HG03520 (cell line): ENCODE measurements around the gene BTG2.
A peak's percentile ranks its signal among the peaks of the same experiment; 100 is the strongest.
"Not testable (repeated sequence)": the region's sequence is repeated elsewhere in the genome, so short reads cannot be mapped to it uniquely, and the experiment has no call there.

ENCODE experiments used
- ATAC-seq: cut with Tn5 transposase; IDR thresholded peaks from one replicate; pipeline ENCODE4 v1.9.1; 2021; ENCODE audit warnings: mild to moderate bottlenecking, moderate library complexity; ENCODE audit not compliant: unreplicated experiment

BTG2 gene, protein sequence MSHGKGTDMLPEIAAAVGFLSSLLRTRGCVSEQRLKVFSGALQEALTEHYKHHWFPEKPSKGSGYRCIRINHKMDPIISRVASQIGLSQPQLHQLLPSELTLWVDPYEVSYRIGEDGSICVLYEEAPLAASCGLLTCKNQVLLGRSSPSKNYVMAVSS

DNA sequence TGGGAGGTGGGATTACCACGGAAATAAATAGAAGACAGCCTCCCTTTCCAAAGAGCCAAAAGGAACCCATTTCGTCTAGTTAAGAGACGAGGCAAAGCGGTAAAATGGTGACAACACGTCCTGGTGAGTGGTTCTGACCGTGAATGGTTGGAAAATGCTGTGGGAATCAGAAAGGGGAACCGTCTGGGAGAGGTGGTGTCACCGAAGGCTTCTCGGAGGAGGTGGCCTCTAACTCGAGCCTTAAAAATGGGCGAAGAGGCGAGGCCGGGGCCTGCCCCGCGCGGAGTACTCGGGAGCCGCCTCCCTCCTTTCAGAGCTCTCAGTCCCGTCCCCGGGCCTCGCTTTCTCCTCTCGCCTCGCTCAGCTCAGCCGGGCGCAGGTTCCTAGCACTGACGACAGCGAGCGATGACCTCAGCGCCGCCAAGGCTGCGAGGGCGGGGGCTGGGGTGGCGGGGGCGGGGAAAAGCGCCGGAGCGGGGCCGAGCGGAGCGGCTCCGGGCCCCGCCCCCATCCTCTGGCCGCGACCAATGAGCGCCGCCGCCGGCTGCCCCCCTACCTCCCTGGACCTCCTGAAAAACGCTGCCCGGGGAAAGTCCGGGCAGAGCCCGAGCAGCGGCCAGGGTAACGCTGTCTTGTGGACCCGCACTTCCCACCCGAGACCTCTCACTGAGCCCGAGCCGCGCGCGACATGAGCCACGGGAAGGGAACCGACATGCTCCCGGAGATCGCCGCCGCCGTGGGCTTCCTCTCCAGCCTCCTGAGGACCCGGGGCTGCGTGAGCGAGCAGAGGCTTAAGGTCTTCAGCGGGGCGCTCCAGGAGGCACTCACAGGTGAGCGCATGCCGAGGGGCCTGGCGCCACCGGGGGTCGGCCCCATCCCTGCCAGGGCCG lies at the start of gene BTG2:
Gene BTG2 (plus strand): TSS at position 601 of the 890 bp plus-strand sequence. CDS start 88 bp downstream, at position 689.
- peak; percentile 56 for ATAC-seq

- ATAC-seq: not testable (repeated sequence)
These were observed 48.7 kb upstream of the BTG2 start for GRCh38 chr1:203256636-203257035.

DNA sequence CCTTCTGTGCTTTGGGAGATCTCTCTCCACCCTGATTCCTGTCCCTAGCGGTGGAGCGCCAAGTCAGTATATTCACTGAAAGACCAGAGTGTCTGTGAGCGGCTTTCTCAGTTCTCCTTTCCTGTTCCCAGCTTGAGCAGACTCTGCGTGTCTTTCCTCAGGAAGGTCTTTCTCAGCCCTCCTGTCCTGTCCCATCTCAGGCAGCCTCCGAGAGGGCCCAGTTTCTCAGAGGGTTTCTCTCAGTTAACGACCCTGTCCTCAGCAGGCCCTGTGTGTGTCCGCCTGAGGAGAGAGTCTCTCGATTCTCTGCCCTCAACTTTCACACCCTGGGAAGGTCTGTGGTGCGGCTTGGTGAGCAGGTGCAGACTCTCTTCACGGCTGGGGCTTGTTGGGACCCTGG lies 41.8 kb upstream of the BTG2 start:
- no peak for ATAC-seq

DNA sequence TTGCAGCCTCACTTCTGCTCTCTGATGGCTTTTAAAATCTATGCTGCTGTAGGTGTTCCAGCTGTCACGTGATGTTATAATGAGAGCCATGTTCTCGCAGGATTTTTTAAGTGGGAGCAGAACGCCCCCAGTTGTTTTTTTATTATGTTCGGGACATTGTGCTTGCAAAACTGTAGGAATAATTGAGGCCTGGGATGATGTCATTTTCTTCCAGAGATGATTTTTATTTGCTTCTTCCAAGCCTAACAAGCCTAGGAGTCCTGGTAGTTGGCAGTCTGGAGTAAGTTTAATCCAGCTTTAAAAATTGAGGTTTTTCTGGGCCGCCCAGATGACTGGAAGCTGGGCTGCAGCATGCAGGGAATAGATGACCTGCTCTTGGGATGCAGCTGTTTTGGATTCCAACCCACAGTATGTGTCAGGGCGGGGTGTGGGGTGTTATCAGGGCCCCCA lies 41.2 kb upstream of the BTG2 start:
- no peak for ATAC-seq

GRCh38 chr1:203265541-203265940 lies 39.8 kb upstream of the BTG2 start:
- no peak for ATAC-seq

DNA sequence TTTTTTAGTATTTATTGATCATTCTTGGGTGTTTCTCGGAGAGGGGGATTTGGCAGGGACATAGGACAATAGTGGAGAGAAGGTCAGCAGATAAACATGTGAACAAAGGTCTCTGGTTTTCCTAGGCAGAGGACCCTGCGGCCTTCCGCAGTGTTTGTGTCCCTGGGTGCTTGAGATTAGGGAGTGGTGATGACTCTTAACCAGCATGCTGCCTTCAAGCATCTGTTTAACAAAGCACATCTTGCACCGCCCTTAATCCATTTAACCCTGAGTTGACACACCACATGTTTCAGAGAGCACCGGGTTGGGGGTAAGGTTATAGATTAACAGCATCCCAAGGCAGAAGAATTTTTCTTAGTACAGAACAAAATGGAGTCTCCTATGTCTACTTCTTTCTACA lies 39.2 kb upstream of the BTG2 start:
- ATAC-seq: not testable (repeated sequence)

DNA sequence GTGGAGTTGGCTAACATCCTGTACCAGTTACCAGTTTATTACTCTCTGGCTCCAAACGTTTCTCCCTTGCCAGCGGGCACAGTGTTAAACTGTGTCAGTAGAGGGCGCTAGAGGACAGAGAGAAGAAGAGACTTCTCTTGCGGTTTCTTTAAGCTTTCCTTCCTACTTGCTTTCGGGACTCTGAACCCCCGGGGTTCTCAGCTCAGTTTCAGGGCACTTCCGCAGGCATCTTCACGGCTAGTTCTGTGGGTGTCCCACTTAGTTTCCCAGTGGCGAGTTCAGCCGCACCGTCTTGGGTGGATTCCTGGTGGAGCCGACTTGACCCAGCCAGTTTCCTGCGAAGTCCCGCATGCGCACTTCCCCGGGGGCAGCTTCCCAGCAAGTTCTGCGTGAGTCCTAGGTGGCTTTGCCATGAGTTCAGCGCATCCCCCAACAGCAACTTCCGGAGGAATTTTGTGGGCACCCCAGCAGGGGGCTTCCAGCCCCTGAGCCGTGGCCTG lies 37.9 kb upstream of the BTG2 start:
- ATAC-seq: no peak

DNA sequence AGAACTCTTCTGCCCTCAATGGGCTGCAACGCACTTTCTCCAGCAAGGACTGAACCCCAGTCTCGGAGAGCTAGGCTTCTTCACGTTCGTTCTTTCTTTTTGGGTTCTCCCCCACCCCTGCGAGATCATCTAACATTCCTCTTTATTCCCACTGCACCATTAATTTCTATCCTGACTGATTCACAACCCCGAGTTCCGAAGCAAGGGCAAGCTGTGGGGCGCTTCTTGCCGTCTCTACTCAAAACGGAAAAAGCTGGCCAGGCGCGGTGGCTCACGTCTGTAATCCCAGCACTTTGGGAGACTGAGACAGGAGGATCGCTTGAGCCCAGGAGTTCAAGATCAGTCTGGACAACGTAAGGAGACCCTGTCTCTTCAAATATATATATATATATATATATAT lies 37.4 kb upstream of the BTG2 start:
- no peak for ATAC-seq

DNA sequence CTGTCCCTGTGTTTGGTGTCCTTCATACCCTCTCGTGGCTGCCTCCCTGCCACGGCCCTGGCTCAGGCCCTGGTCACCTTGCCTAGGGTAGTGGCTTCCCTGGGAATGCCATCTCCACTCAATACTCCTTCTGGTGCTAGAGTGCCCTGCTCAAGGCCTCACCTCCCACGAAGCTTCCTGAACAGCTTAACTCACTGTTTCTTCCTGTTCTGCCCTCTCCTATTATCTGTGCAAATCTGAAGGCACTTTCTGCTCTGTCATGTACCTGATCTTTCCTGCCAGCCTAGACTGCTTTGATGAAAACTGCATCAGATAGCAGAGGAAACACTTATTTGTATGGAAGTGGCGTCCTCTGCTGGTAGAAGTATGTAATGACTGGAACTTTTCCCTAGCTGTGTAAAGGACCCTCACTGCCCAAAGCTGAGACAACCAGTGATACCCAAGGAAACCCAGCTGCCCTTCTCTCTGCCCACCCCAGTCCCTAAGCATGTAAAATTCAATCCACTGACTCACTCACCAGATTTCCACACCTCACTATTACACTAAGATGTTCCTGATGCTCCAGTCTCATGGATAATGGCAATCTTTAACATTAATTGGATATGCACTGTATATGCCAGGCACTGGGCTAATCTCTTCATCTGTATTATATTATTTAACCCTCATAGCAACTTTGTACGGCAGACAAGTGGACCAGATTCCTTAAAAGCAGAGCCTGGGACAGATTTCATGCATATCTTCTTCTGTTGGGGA lies 36.2 kb upstream of the BTG2 start:
- ATAC-seq: no peak

- no peak for ATAC-seq
These were observed 35.7 kb upstream of the BTG2 start for GRCh38 chr1:203269654-203270020.

DNA sequence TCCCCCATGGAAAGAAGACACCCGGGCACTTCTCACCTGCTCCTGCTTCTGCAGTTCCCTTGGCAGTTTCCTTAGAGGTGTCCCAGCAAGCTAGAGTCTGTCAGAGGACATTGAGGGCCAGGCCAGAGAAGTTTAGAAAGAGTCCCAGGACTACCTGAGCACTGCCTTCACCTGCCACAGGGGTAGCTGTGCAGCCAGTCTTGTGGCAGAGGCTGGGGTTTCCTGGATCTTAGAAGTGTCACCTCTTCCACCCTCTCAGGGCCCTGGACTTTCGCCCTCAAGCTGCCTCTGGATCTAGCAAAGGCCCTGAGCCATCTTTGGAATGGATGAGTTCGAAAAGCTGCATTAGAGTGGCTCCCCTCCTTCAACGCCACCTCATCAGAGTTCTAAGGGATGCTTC lies 34.9 kb upstream of the BTG2 start:
- no peak for ATAC-seq

- ATAC-seq: no peak
These were observed 34.1 kb upstream of the BTG2 start for GRCh38 chr1:203271018-203271743.

DNA sequence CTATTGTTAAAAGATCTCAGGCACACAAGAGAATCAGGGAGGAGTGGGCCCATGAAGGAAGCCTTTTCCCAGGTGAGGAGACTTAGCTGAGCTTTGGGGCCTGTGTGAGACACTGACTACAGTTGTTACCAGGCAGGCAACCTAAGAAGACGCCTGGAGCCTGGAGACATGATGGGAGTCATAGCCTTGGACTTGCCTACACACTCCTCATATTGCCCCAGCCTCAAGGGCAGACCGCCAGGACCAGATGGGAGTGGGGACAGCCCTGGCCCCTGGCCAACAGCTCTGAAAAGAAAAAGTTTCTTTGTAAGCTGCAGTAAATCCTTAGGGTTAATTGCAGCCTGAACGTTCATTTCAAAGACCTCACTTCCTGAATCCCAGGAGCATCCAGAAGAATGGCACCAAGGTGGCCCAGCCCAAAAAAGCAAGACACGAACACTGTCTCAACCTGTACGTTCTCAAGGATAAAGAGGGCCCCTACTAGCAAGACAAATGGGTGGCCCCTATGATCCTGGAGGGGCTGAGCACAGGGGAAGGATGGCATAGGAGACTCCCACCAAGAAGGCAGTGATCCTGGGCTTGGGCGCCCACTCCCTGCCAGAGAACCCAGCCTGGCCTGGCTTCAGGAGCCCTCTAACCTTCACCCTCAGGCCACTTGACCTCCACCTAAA lies 33.2 kb upstream of the BTG2 start:
- no peak for ATAC-seq

DNA sequence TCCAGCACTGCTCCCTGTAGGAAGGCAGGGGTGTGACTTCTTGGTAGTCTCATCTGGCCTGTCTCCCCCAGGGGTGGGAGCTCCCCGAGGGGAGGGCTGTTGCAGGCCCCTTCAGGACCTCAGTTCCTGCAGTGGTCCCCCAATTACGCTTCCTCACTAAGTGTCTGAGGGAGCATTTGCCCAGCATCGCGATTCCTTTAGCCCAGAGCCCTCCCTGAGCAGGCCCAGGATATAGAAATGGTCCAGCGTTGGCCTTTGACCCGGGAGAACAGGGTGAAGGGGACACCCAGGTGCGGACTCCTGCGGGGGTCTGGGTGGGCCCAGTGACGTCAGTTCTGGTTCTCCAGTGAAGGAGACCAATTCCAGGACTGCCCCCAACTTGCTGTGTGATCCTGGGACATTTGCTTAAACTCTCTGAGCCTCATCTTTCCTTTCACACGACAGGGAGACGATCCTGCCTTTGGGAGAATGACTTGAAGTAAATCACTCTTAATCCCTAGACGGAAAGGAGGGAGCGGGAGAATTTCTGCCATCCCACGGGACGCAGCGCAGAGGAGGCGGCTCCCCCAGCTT lies 32.6 kb upstream of the BTG2 start:
- ATAC-seq: no peak

DNA sequence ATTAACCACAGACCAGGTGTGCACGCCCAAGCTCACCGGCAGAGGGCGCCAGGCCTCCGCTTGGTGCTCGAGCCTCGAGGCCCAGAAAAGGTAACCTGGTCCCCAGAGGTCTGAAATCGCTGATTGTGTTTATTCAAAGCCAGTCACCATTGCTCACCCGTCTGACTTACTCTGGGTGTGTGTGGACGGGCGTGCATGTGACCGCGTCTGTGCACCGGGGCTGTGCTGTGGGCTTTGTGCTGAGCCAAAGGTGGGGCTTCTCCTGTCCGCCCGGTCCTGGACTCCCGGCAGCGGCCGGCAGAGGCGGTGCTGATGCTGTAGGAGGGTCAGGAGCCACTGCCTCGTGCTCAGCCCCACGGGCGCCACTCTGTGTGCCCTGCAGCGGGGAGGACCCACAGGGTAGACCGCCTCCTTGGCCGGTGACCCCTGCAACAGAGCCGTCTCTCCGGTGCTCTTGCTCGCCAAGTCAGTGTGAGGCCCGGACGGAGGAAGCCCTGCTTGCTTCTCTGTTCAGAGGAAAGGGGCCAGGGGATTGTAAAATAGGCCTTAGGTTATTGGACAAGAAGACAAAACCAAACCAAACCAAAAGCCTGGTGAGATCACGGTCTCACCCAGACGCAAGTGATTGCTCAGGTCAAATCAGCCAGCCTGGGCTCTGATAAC lies 32.0 kb upstream of the BTG2 start:
- ATAC-seq: peak; percentile 55

- ATAC-seq: no peak
These were observed 31.3 kb upstream of the BTG2 start for GRCh38 chr1:203273869-203274602.

GRCh38 chr1:203274603-203275381 lies 30.5 kb upstream of the BTG2 start:
- no peak for ATAC-seq
